ENCODE data around the gene SOX5.

Gene SOX5

GRCh38 chr12:23927907-23928306, 21.6 kb downstream of the SOX5 start:
- Histone ChIP-seq H2AFZ (ENCODE audit: low read length) (no peak overlapping the region), H3K4me2 (ENCODE audit: low read depth, low read length, poor library complexity, severe bottlenecking) (no peak overlapping the region), H3K9ac (ENCODE audit: low read depth, low read length, poor library complexity, severe bottlenecking) (no peak overlapping the region), H3K79me2 (ENCODE audit: insufficient read depth, low read length) (no peaks in the 10 kb centered on the region), H3F3A (ENCODE audit: low read depth) (no peaks in the 10 kb centered on the region), H4K20me1 (ENCODE audit: insufficient read depth, low read length, poor library complexity, severe bottlenecking) (no peaks in the 10 kb centered on the region), H3K4me3 (ENCODE audit: low read length, poor library complexity, severe bottlenecking) (no peak overlapping the region), H3K4me1 (ENCODE audit: insufficient read depth, low read length, poor library complexity, severe bottlenecking) (no peaks in the 10 kb centered on the region), H3K27me3 (ENCODE audit: insufficient read depth, low read length, poor library complexity, severe bottlenecking) (no peaks in the 10 kb centered on the region), H3K9me3 (ENCODE audit: insufficient read depth, low read depth, low read length) (no peaks in the 10 kb centered on the region), H3K36me3 (ENCODE audit: insufficient read depth, low read length) (no peaks in the 10 kb centered on the region), H3K9me2 (replicated peaks; ENCODE audit: low read depth, low read length) (no peaks in the 10 kb centered on the region)
- TF ChIP-seq EZH2phosphoT487 (IDR thresholded peaks at IDR 0.05; ENCODE audit: borderline replicate concordance) (no peak), CTCF (conservative IDR thresholded peaks at IDR 0.05; ENCODE audit: low read length) (no peak)

- Histone ChIP-seq H3F3A (ENCODE audit: low read depth) (no peaks in the 10 kb centered on the region), H3K9me2 (replicated peaks; ENCODE audit: low read depth, low read length) (no peaks in the 10 kb centered on the region), H3K4me1 (ENCODE audit: insufficient read depth, low read length, poor library complexity, severe bottlenecking) (peaks cover 8% of the 10 kb centered on the region), H3K36me3 (ENCODE audit: insufficient read depth, low read length) (no peaks in the 10 kb centered on the region), H3K9me3 (ENCODE audit: insufficient read depth, low read depth, low read length) (no peaks in the 10 kb centered on the region), H3K9ac (ENCODE audit: low read depth, low read length, poor library complexity, severe bottlenecking) (no peak overlapping the region), H4K20me1 (ENCODE audit: insufficient read depth, low read length, poor library complexity, severe bottlenecking) (no peaks in the 10 kb centered on the region), H2AFZ (ENCODE audit: low read length) (no peak overlapping the region), H3K4me2 (ENCODE audit: low read depth, low read length, poor library complexity, severe bottlenecking) (no peak overlapping the region), H3K4me3 (ENCODE audit: low read length, poor library complexity, severe bottlenecking) (no peak overlapping the region), H3K27me3 (ENCODE audit: insufficient read depth, low read length, poor library complexity, severe bottlenecking) (no peaks in the 10 kb centered on the region), H3K79me2 (ENCODE audit: insufficient read depth, low read length) (no peaks in the 10 kb centered on the region)
- no peak for TF ChIP-seq EZH2phosphoT487 (IDR thresholded peaks at IDR 0.05; ENCODE audit: borderline replicate concordance)
- no peak for TF ChIP-seq CTCF (conservative IDR thresholded peaks at IDR 0.05; ENCODE audit: low read length)
Observed at GRCh38 chr12:23921099-23921856, 28.2 kb downstream of the SOX5 start.

- H3K36me3 ChIP-seq (ENCODE audit: insufficient read depth, low read length): no peaks in the 10 kb centered on the region
- no peak overlapping the region for H3K4me3 ChIP-seq (ENCODE audit: low read length, poor library complexity, severe bottlenecking)
- no peaks in the 10 kb centered on the region for H3K9me2 ChIP-seq (replicated peaks; ENCODE audit: low read depth, low read length)
- no peaks in the 10 kb centered on the region for H3K9me3 ChIP-seq (ENCODE audit: insufficient read depth, low read depth, low read length)
- no peaks in the 10 kb centered on the region for H3F3A ChIP-seq (ENCODE audit: low read depth)
- H3K9ac ChIP-seq (ENCODE audit: low read depth, low read length, poor library complexity, severe bottlenecking): no peak overlapping the region
- TF ChIP-seq EZH2phosphoT487 (IDR thresholded peaks at IDR 0.05; ENCODE audit: borderline replicate concordance): no peak
- TF ChIP-seq CTCF (conservative IDR thresholded peaks at IDR 0.05; ENCODE audit: low read length): no peak
- no peaks in the 10 kb centered on the region for H3K27me3 ChIP-seq (ENCODE audit: insufficient read depth, low read length, poor library complexity, severe bottlenecking)
- no peak overlapping the region for H2AFZ ChIP-seq (ENCODE audit: low read length)
- H4K20me1 ChIP-seq (ENCODE audit: insufficient read depth, low read length, poor library complexity, severe bottlenecking): no peaks in the 10 kb centered on the region
- H3K4me2 ChIP-seq (ENCODE audit: low read depth, low read length, poor library complexity, severe bottlenecking): no peak overlapping the region
- H3K4me1 ChIP-seq (ENCODE audit: insufficient read depth, low read length, poor library complexity, severe bottlenecking): no peaks in the 10 kb centered on the region
- H3K79me2 ChIP-seq (ENCODE audit: insufficient read depth, low read length): no peaks in the 10 kb centered on the region
Observed at GRCh38 chr12:23911574-23911973, 37.9 kb downstream of the SOX5 start.
